Measurements from ENCODE around the gene CIC.

Gene CIC

DNA sequence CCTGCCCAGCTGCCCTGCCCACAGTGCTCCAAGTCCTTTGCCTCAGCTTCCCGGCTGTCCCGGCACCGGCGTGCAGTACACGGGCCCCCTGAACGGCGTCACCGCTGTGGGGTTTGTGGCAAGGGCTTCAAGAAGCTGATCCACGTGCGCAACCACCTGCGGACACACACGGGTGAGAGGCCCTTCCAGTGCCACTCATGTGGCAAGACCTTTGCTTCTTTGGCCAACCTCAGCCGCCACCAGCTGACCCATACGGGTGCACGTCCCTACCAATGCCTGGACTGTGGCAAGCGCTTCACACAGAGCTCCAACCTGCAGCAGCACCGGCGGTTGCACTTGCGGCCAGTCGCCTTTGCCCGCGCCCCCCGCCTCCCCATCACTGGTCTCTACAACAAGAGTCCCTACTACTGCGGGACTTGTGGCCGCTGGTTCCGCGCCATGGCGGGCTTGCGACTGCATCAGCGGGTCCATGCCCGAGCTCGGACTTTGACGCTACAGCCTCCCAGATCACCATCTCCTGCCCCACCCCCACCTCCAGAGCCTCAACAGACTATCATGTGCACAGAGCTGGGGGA lies 43.2 kb upstream of the CIC start:
- Histone ChIP-seq H3K27ac (no peak overlapping the region), H3K36me3 (peaks cover 42 to 70% (median 63%) of the 10 kb centered on the region in 3 donors), H3K27me3 (no peaks in the 10 kb centered on the region), H3K9me3 (no peaks in the 10 kb centered on the region), H3K4me3 (no peak overlapping the region), H3K4me1 (peaks cover 0 to 14% (median 8%) of the 10 kb centered on the region in 4 donors)
- intact Hi-C loops (cut with DNase I; ENCODE audit: low total_unique reads): no loop called here
- TF ChIP-seq, protein P1, sequence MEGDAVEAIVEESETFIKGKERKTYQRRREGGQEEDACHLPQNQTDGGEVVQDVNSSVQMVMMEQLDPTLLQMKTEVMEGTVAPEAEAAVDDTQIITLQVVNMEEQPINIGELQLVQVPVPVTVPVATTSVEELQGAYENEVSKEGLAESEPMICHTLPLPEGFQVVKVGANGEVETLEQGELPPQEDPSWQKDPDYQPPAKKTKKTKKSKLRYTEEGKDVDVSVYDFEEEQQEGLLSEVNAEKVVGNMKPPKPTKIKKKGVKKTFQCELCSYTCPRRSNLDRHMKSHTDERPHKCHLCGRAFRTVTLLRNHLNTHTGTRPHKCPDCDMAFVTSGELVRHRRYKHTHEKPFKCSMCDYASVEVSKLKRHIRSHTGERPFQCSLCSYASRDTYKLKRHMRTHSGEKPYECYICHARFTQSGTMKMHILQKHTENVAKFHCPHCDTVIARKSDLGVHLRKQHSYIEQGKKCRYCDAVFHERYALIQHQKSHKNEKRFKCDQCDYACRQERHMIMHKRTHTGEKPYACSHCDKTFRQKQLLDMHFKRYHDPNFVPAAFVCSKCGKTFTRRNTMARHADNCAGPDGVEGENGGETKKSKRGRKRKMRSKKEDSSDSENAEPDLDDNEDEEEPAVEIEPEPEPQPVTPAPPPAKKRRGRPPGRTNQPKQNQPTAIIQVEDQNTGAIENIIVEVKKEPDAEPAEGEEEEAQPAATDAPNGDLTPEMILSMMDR (IDR thresholded peaks at IDR 0.05): no peak
- no peak for DNase-seq

- DNase-seq: no peak
- H3K27ac ChIP-seq: no peak overlapping the region
- intact Hi-C loops (cut with DNase I; ENCODE audit: low total_unique reads): no loop called here
- TF ChIP-seq, protein P1 (IDR thresholded peaks at IDR 0.05): no peak
- no peaks in the 10 kb centered on the region for H3K27me3 ChIP-seq
- H3K36me3 ChIP-seq: peaks cover 51 to 80% (median 74%) of the 10 kb centered on the region in 3 donors
- peaks cover 0 to 3% (median 1%) of the 10 kb centered on the region in 4 donors for H3K4me1 ChIP-seq
- H3K9me3 ChIP-seq: no peaks in the 10 kb centered on the region
- no peak overlapping the region for H3K4me3 ChIP-seq
Measured at GRCh38 chr19:42226886-42227285, 42.2 kb upstream of the CIC start.

GRCh38 chr19:42228641-42229040 lies 40.4 kb upstream of the CIC start:
- intact Hi-C loops (cut with DNase I; ENCODE audit: low total_unique reads): no loop called here
- H3K9me3 ChIP-seq: no peaks in the 10 kb centered on the region
- H3K27me3 ChIP-seq: no peaks in the 10 kb centered on the region
- peaks cover 0 to 3% (median 0%) of the 10 kb centered on the region in 4 donors for H3K4me1 ChIP-seq
- no peak overlapping the region for H3K27ac ChIP-seq
- H3K4me3 ChIP-seq: no peak overlapping the region
- no peak for DNase-seq
- TF ChIP-seq, protein P1 (IDR thresholded peaks at IDR 0.05): no peak
- H3K36me3 ChIP-seq: peaks cover 68 to 98% (median 91%) of the 10 kb centered on the region in 3 donors

DNA sequence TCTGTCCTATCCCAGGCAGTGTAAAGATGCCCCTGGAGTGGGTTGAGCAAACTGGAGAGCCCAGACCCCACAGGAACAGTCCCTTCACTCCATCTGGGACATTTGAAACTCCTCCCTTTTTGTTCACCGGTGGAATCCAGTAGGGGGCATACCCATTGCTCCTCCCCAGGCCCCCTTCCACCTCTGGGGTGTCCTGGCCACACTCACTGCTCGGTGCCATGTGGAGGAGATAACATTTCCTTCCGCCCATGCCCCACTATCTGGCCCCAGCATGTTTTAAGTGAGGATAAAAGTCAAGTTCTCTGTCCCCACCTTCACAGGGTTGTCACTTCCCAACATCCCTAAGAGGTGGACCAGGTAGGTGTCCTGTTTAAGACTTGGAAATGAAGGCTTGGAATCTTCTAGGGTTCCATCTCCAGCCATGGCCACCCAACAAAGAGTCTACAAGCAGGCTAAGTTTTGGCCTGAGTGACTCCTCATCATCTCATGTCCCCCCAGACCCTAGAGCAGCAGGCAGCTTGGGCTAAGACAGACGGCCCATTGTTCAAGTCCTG lies 39.7 kb upstream of the CIC start:
- intact Hi-C loops (cut with DNase I; ENCODE audit: low total_unique reads): no loop called here
- Histone ChIP-seq H3K36me3 (peaks cover 72 to 100% (median 97%) of the 10 kb centered on the region in 3 donors), H3K27ac (no peak overlapping the region), H3K4me1 (peaks cover 0 to 3% (median 0%) of the 10 kb centered on the region in 4 donors), H3K9me3 (no peaks in the 10 kb centered on the region), H3K4me3 (no peak overlapping the region), H3K27me3 (no peaks in the 10 kb centered on the region)
- TF ChIP-seq, protein P1 (IDR thresholded peaks at IDR 0.05): no peak
- no peak for DNase-seq

DNA sequence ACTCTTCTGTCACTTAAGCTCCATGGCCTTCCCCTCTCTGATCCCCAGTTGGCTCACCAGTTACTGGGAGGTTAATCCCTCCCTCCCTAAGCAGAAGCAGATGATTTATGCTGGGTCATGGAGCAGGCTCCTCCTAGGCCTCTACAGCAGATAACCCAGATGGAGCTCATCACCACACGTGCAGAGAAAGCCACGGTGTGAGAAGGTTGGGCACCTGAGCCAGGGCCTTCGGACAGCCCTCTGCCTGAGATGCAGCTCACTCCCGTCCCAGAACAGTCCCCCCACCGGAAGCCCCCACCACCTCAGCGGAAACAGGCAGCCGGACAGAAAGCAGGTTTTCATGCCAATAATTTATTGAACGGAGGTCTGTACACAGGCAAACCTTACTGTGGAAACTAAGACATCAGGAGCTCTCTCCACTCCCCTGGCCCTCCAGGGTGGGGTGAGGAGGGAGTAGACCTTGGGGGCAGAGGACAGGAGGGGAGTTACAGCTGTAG lies 39.1 kb upstream of the CIC start:
- H3K9me3 ChIP-seq: no peaks in the 10 kb centered on the region

More for the DNA sequence above, 39.1 kb upstream of the CIC start:
- Histone ChIP-seq H3K4me3 (no peak overlapping the region), H3K27me3 (no peaks in the 10 kb centered on the region), H3K36me3 (peaks cover 72 to 100% (median 97%) of the 10 kb centered on the region in 3 donors), H3K4me1 (peaks cover 0 to 3% (median 0%) of the 10 kb centered on the region in 4 donors), H3K27ac (no peak overlapping the region)
- intact Hi-C loops (cut with DNase I; ENCODE audit: low total_unique reads): no loop called here
- DNase-seq: no peak
- TF ChIP-seq, protein P1 (IDR thresholded peaks at IDR 0.05): no peak

Measured in tibial artery (tissue), 4 donors.